OCI-LY7 (cell line): ENCODE data around the gene XRN2.

ENCODE experiments used
- CTCF ChIP-seq: fragments of 200-600 bp; sonication (generic); conservative IDR thresholded peaks from 2 replicates; pipeline ENCODE4 v1.5.1; 2014; ENCODE audit warnings: mild to moderate bottlenecking, antibody characterized with exemption, low read length, moderate library complexity, mixed read lengths
- EZH2phosphoT487 ChIP-seq: fragments of 200-600 bp; sonication (generic); IDR thresholded peaks from 2 replicates; pipeline ENCODE4 v1.6.1; 2018; ENCODE audit warnings: low read depth, borderline replicate concordance, mild to moderate bottlenecking, mixed run types, antibody characterized with exemption, low read length, moderate library complexity, mixed read lengths

DNA sequence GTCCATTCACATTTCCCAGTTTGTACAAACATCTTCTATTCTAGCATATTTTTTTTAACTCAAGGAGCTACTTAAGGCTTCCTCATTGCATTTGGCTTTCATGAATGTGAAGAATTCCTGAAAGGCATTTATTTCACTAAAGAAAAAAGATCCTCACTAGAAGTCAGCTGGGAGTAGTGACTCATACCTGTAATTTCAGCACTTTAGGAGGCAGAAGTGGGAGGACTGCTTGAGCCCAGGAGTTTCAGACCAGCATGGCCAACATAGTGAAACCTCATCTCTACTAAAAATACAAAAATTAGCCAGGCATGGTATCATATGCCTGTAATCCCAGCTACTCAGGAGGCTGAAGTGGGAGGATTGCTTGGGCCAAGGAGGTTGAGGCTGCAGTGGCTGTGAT, 30.9 kb upstream of the XRN2 start:
- TF ChIP-seq CTCF = no peak
- no peak for TF ChIP-seq EZH2phosphoT487
